B cell (primary cell): Measurements from ENCODE around the gene TMEM170B. TPM values are rescaled to one million over a fixed set of nuclear protein-coding genes. Genes with fewer than 3 reads are reported as not detected.

Experiments used
- ATAC-seq: fragments of 200-7000 bp; cut with Tn5 transposase; one replicate; pipeline ENCODE4 v1.10.0; 2021; ENCODE audit warnings: low read depth, mild to moderate bottlenecking, moderate number of reproducible peaks, moderate library complexity
- CTCF ChIA-PET: fragments of 350-600 bp; sonication (Branson Sonifier 250); formaldehyde crosslinking; loops from one replicate; lab custom pipeline; 2021; ENCODE audit warnings: antibody characterized with exemption, inconsistent platforms; lab: Charles Lee
- POLR2A ChIA-PET: fragments of 350-600 bp; sonication (Branson Sonifier 250); formaldehyde crosslinking; loops from one replicate; lab custom pipeline; 2021; ENCODE audit warnings: antibody characterized with exemption; lab: Charles Lee
- DNase-seq: peaks from one replicate; pipeline ENCODE4 v3.0.0; 2013
- H2AFZ ChIP-seq: 2 replicates; pipeline ENCODE4 v1.6.1; 2012; ENCODE audit warnings: mild to moderate bottlenecking, low read depth, low read length; ENCODE audit not compliant: insufficient read depth, poor library complexity, severe bottlenecking
- H3K27ac ChIP-seq, 2 donors: 1 replicate in 1 of 2; 2 replicates in 1 of 2; pipeline ENCODE4 v1.5.1; 2012 to 2013; ENCODE audit warnings: low read length in 2 of 2, mild to moderate bottlenecking in 2 of 2, moderate library complexity in 1 of 2
- H3K27me3 ChIP-seq, 4 experiments: fragments of 200-600 bp in 1 of 4; sonication (generic) in 1 of 4; replicated peaks in 1 of 4; 1 replicate in 2 of 4; 2 replicates in 2 of 4; pipeline versions ENCODE4 v1.6.1 to v1.7.0; 2013 to 2016; ENCODE audit warnings: low read length in 3 of 4, mild to moderate bottlenecking in 2 of 4, mixed read lengths in 1 of 4, moderate library complexity in 1 of 4; ENCODE audit not compliant: insufficient read depth in 4 of 4, control insufficient read depth in 3 of 4; ENCODE audit errors: control extremely low read depth in 1 of 4
- H3K36me3 ChIP-seq, 2 experiments: replicated peaks in 1 of 2; 1 replicate in 1 of 2; 2 replicates in 1 of 2; pipeline versions ENCODE4 v1.6.1 to v1.7.1; 2013; ENCODE audit warnings: low read length in 1 of 2; ENCODE audit not compliant: insufficient read depth in 2 of 2, control insufficient read depth in 1 of 2; ENCODE audit errors: control extremely low read depth in 1 of 2, extremely low read depth in 1 of 2
- H3K4me1 ChIP-seq, 2 donors: fragments of 200-600 bp in 1 of 2; sonication (generic) in 1 of 2; 1 replicate in 1 of 2; 2 replicates in 1 of 2; pipeline versions ENCODE4 v1.5.1 to v1.6.1; 2013 to 2017; ENCODE audit warnings: low read length in 2 of 2; ENCODE audit not compliant: control insufficient read depth in 2 of 2, insufficient read depth in 2 of 2
- H3K4me2 ChIP-seq: replicated peaks from 2 replicates; pipeline ENCODE3; 2012; ENCODE audit warnings: mild to moderate bottlenecking, low read depth, low read length; ENCODE audit not compliant: poor library complexity, severe bottlenecking
- H3K4me3 ChIP-seq, 5 experiments: fragments of 200-600 bp in 1 of 5; sonication (generic) in 1 of 5; 1 replicate in 3 of 5; 2 replicates in 2 of 5; pipeline versions ENCODE4 v1.5.1 to v1.7.0; 2011 to 2016; ENCODE audit warnings: low read length in 4 of 5, mild to moderate bottlenecking in 4 of 5, low read depth in 2 of 5, control low read depth in 1 of 5, moderate library complexity in 1 of 5; ENCODE audit not compliant: insufficient read depth in 1 of 5; ENCODE audit errors: control extremely low read depth in 1 of 5, extremely low read depth in 1 of 5
- H3K79me2 ChIP-seq: fragments of 200-600 bp; sonication (generic); one replicate; pipeline ENCODE4 v1.6.0; 2016; ENCODE audit warnings: low read length; ENCODE audit not compliant: control insufficient read depth, insufficient read depth
- H3K9ac ChIP-seq: fragments of 200-600 bp; sonication (generic); 2 replicates; pipeline ENCODE4 v1.6.1; 2017; ENCODE audit warnings: mild to moderate bottlenecking, low read length, moderate library complexity
- H3K9me3 ChIP-seq, 3 donors: one replicate each; pipeline versions ENCODE4 v1.6.1 to v1.7.1; 2013; ENCODE audit warnings: low read length in 2 of 3; ENCODE audit not compliant: control insufficient read depth in 2 of 3, insufficient read depth in 1 of 3; ENCODE audit errors: control extremely low read depth in 1 of 3
- H4K20me1 ChIP-seq: 2 replicates; pipeline ENCODE4 v1.6.0; 2012; ENCODE audit warnings: mild to moderate bottlenecking, low read length; ENCODE audit not compliant: insufficient read depth, control insufficient read depth, poor library complexity, severe bottlenecking
- H3K27ac Mint-ChIP-seq: one replicate; pipeline ENCODE4 v1.8.0; 2021; ENCODE audit warnings: mixed read lengths
- H3K27me3 Mint-ChIP-seq: one replicate; pipeline ENCODE4 v1.8.0; 2021; ENCODE audit warnings: mixed read lengths
- H3K4me1 Mint-ChIP-seq: one replicate; pipeline ENCODE4 v1.8.0; 2021; ENCODE audit warnings: mixed read lengths
- H3K4me3 Mint-ChIP-seq: one replicate; pipeline ENCODE4 v1.8.0; 2021; ENCODE audit warnings: mixed read lengths
- H3K9me3 Mint-ChIP-seq: one replicate; pipeline ENCODE4 v1.8.0; 2022; ENCODE audit warnings: mixed read lengths; ENCODE audit not compliant: insufficient read depth
- EZH2 ChIP-seq: IDR thresholded peaks from 2 replicates; pipeline ENCODE4 v1.6.1; 2012; ENCODE audit warnings: borderline replicate concordance, low read depth, mild to moderate bottlenecking, moderate library complexity, low read length; ENCODE audit not compliant: insufficient read depth, poor library complexity, severe bottlenecking
- WGBS: methylation state at CpG from one replicate; pipeline ENCODE4 v1.1.5; 2013; ENCODE audit warnings: missing lambda C conversion rate; ENCODE audit not compliant: insufficient coverage; 5-methylcytosine and 5-hydroxymethylcytosine counted together
- intact Hi-C: fragments of 100-400 bp; cut with micrococcal nuclease; formaldehyde crosslinking; loops from one replicate; pipeline ENCODE4 v1.10.0; 2022
- polyA plus RNA-seq: library from polyadenylated mRNA; depleted of rRNA; stranded (reverse); fragments of >200 nt; gene quantifications from 2 replicates; pipeline ENCODE4 v1.2.3, GENCODE V29; 2012
- small RNA-seq: library from RNA; depleted of rRNA; stranded (forward); fragments of <200 nt; gene quantifications from one replicate; pipeline ENCODE3, GENCODE V24; 2012; ENCODE audit warnings: low replicate concordance, low read depth; ENCODE audit not compliant: insufficient read length
- total RNA-seq, 2 donors: library from RNA; stranded (reverse); fragments of 120-200 nt in 1 of 2; gene quantifications; 1 replicate in 1 of 2; 2 replicates in 1 of 2; pipeline versions ENCODE4 v1.2.3 to v1.2.4, GENCODE V29; 2013 to 2022
- TF ChIP-seq, protein P1 (sequence below): fragments of 200-600 bp; IDR thresholded peaks from one replicate; pipeline ENCODE4 v1.8.0; 2022; ENCODE audit warnings: antibody characterized with exemption, mild to moderate bottlenecking

TMEM170B gene
- total and polyA plus RNA-seq, 2 donors (not counting 1 experiment from before 2014, with no cell fraction given) = 0.64 to 3.4 TPM

GRCh38 chr6:11632231-11632630 lies 94.7 kb downstream of the TMEM170B start:
- Histone ChIP-seq H3K4me2 (no peak overlapping the region), H3K9me3 (no peaks in the 10 kb centered on the region), H2AFZ (no peak overlapping the region), H3K27ac (no peak overlapping the region), H3K36me3 (no peaks in the 10 kb centered on the region), H3K27me3 (no peaks in the 10 kb centered on the region), H3K4me1 (no peaks in the 10 kb centered on the region), H3K4me3 (no peak overlapping the region), H3K9ac (no peak overlapping the region), H3K79me2 (no peaks in the 10 kb centered on the region), H4K20me1 (no peaks in the 10 kb centered on the region)
- Mint-ChIP-seq H3K4me1 (no peaks in the 10 kb centered on the region), H3K27ac (no peak overlapping the region), H3K27me3 (peaks cover 17% of the 10 kb centered on the region), H3K9me3 (no peaks in the 10 kb centered on the region), H3K4me3 (no peak overlapping the region)
- TF ChIP-seq, protein P1, sequence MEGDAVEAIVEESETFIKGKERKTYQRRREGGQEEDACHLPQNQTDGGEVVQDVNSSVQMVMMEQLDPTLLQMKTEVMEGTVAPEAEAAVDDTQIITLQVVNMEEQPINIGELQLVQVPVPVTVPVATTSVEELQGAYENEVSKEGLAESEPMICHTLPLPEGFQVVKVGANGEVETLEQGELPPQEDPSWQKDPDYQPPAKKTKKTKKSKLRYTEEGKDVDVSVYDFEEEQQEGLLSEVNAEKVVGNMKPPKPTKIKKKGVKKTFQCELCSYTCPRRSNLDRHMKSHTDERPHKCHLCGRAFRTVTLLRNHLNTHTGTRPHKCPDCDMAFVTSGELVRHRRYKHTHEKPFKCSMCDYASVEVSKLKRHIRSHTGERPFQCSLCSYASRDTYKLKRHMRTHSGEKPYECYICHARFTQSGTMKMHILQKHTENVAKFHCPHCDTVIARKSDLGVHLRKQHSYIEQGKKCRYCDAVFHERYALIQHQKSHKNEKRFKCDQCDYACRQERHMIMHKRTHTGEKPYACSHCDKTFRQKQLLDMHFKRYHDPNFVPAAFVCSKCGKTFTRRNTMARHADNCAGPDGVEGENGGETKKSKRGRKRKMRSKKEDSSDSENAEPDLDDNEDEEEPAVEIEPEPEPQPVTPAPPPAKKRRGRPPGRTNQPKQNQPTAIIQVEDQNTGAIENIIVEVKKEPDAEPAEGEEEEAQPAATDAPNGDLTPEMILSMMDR = no peak
- intact Hi-C loops = no loop called here
- CTCF ChIA-PET = no interaction called here
- WGBS = 84% methylated on average over 7 of the region's 9 CpGs
- DNase-seq (no peak), ATAC-seq (no peak)
- POLR2A ChIA-PET = no interaction called here

- Histone ChIP-seq H3K27me3 (no peaks in the 10 kb centered on the region), H3K79me2 (no peaks in the 10 kb centered on the region), H2AFZ (no peak overlapping the region), H3K27ac (no peak overlapping the region), H3K4me1 (no peaks in the 10 kb centered on the region), H3K9ac (no peak overlapping the region), H3K4me3 (no peak overlapping the region), H3K36me3 (no peaks in the 10 kb centered on the region), H3K4me2 (no peak overlapping the region), H4K20me1 (no peaks in the 10 kb centered on the region), H3K9me3 (no peaks in the 10 kb centered on the region)
- Mint-ChIP-seq H3K4me1 (no peaks in the 10 kb centered on the region), H3K27ac (no peak overlapping the region), H3K4me3 (no peak overlapping the region), H3K27me3 (peaks cover 13% of the 10 kb centered on the region), H3K9me3 (no peaks in the 10 kb centered on the region)
- ChIA-PET POLR2A (no interaction called here), CTCF (interaction anchor here (1.2 kb wide), 1 partner anchor 443 kb away, joined by 3 read pairs; no protein-coding TSS in a partner anchor)
- DNase-seq (no peak), ATAC-seq (no peak)
- TF ChIP-seq, protein P1 = no peak
- no peak for TF ChIP-seq EZH2
- 100% methylated on average over 7 of the region's 11 CpGs for WGBS
- intact Hi-C loops = no loop called here
Measured at GRCh38 chr6:11632795-11633511, 95.4 kb downstream of the TMEM170B start.

Small RNAs within 50 kb of the gene (small RNA-seq; reads per million reads assigned to genes)
- gene RNU1-64P = not detected

Other genes starting within 250 kb of the TMEM170B start
- 1.2 and 1.5 TPM in 2 replicates for gene ADTRP, start 241.1 kb downstream of the TMEM170B start, total RNA-seq
- gene ADTRP, start 241.1 kb downstream of the TMEM170B start, polyA plus RNA-seq = 0.18 and 0.84 TPM in 2 replicates